ENCODE results near the gene ENOX1.

GRCh38 chr13:43657485-43657884 is 129.3 kb downstream of the ENOX1 start:
- no peak for TF ChIP-seq CTCF (IDR thresholded peaks at IDR 0.05)
- TF ChIP-seq POLR2A (IDR thresholded peaks at IDR 0.05), result no peak
